ENCODE results near the gene PRRT4. TPM values are rescaled to one million over a fixed set of nuclear protein-coding genes. Genes with fewer than 3 reads are reported as not detected.

The PRRT4 gene
- polyA plus RNA-seq, 3 donors: 0.54 to 0.72 (median 0.67) TPM

DNA sequence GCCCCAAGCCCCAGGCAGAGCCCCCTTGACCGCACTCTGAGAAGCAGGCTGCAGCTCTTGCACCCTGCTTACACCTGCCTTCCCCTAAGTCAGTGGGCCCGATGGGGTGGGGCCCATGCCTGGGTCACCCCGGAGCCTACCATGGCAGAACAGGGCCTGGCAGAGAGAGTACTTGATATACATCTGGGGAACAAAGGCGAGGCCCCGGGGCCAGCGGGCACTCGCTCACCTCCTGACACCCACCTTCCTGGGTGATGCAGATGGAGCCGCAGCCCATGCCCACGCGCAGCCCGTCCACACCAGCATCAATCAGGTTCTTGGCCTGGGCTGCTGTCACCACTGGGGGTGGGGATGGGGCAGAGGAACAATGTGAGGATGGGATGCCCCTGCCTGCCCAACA is 34.9 kb upstream of the PRRT4 start:
- no peak for DNase-seq (ENCODE audit: low read depth in 3 of 3, low spot score in 2 of 3)

DNA sequence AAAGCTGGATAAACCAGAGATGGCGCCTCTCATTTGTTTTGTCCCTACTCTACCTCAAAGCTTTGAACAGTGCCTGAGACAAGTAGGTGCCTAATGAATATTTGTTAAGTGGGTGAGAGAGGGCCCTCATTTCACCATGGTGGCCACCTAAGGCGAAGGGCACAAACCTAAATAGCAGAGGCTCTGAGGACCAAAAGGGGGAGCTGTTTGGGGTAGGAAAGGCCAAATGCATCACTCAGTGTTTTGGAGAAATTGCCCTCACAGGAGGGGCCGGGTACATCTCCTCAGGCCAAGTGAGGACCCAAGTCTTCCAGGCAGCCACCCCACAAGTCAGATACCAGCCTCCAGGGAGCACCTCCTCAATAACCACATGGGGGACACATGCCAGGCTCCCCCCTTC is 34.3 kb upstream of the PRRT4 start:
- no peak for DNase-seq (ENCODE audit: low read depth in 3 of 3, low spot score in 2 of 3)

DNA sequence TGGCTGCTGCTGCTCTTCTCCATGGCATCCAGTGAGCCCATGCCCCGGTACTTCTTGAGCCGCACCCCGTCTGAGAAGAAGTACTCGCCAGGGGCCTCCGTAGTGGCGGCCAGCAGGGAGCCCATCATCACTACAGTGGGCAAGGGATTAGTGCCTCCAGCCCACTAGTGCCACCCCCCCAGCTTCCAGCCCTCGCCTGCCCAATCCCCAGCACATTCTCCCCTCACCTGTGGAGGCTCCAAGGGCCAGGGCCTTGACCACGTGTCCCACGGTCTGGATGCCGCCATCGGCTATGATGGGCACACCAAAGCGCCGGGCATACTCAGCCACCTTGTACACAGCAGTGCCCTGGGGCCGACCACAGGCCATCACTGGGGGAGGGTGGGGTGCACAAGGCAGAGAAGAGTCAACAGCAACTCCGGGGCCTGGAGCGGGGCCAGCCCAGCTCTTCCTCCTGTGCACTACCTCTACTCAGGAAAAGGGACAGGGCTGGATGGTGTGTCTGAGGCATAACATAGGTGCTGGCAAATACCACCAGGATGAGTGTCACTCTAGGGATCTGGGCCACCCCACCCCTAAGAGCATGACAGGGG is 33.5 kb upstream of the PRRT4 start:
- no peak for DNase-seq (ENCODE audit: low read depth in 3 of 3, low spot score in 2 of 3)

- DNase-seq (ENCODE audit: low read depth in 3 of 3, low spot score in 2 of 3): no peak
These were observed 32.2 kb upstream of the PRRT4 start for GRCh38 chr7:128393526-128394330.

- DNase-seq (ENCODE audit: low read depth in 3 of 3, low spot score in 2 of 3): no peak
These were observed 31.2 kb upstream of the PRRT4 start for GRCh38 chr7:128392446-128393327.

DNA sequence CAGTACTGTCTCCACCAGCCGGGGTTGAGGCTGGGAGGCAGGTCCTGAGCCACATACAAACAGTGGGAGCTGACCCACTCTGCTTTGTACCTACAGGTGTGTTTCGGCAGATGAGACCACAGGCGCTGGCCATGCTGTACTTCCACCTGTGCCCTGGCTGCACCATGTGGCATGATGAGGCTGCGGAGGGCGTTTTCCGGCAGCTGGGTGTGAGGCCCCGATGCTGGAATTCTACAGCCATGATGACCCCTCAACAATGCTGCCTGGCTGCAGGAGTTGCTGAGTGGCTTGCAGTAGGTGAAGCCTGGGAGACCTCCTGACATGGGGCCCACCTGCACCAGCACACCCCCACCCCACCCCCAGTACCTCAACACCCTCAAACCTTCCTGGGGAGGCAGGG is 30.3 kb upstream of the PRRT4 start:
- DNase-seq (ENCODE audit: low read depth in 3 of 3, low spot score in 2 of 3): no peak

- no peak for DNase-seq (ENCODE audit: low read depth in 3 of 3, low spot score in 2 of 3)
These were observed 29.5 kb upstream of the PRRT4 start for GRCh38 chr7:128390871-128391565.

DNA sequence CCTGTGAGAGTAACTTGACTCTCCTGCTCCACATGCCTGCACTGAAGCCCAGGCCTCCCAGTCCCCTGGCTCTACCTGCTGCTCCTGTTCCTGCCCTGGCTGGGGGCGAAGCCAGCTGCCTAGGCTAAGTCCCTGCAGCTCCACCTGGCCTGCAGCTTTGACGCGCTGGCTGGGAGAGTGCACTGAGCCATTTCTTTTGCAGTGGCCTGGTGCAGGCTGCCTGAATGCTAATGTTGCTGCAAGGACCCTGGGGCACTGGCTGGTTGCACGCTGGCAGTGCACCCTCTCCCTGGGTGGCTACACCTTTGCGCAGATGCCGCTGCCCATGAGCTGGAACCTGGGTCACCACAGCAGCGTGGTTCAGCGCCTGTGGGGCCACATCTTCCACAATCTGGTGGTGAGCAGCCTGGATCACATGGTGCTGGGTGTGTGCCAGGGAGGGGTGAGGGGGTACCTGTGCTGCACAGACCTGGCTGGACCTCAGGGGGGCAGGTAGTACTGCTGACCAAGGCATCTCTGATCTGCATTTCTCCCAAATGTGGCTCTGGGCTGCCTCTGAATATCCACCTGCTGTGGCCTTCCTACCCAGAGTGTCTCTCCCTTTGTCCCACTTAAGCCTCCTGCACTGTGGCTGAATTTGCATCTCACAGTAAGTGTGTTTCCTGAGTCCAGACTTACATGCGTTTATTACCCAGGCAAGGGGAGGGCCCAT is 28.3 kb upstream of the PRRT4 start:
- DNase-seq (ENCODE audit: low read depth in 3 of 3, low spot score in 2 of 3): no peak

DNA sequence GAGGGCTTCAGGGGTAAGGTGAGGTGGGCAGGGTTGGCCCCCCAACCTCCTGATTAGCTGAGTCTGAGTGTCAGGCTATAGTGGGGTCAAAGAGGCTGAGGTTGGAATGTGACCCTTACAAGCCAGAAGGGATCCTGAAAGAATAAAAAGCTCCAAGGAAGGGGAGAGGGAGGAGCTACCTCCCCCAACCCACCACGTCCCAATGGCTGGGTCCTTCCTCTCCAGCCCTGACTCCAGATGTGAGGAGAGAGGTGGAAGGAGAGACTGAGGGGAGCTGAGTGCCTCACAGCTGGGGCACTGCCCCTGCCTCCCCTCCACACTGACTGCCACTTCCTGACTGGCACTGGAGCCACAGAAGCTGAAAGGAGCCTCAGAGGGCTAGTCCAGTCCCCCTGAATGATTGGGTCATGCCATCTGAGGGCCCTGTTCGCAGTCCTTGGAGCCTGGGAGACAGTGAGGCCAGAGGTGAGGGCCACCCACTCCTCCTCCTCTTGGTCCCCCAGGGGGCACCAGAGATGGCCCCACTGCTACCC is 27.7 kb upstream of the PRRT4 start:
- DNase-seq (ENCODE audit: low read depth in 3 of 3, low spot score in 2 of 3): no peak

DNA sequence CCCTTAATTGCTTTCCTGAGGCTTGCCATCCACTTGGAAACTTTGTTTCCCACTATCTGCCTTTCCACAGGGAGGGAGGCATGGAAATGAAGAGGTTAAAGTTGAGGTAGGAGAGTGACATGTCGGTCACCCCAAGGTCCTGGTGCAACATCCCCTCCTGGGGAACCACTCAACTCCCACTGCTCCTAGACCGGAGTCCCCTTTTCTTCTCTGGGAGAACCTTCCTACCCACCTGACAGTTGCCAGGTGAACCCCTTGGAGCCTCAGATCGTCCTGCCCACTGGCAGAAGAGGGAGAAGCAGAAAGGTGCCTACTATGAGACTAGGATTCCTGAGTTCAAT is 26.6 kb upstream of the PRRT4 start:
- no peak for DNase-seq (ENCODE audit: low read depth in 3 of 3, low spot score in 2 of 3)

DNA sequence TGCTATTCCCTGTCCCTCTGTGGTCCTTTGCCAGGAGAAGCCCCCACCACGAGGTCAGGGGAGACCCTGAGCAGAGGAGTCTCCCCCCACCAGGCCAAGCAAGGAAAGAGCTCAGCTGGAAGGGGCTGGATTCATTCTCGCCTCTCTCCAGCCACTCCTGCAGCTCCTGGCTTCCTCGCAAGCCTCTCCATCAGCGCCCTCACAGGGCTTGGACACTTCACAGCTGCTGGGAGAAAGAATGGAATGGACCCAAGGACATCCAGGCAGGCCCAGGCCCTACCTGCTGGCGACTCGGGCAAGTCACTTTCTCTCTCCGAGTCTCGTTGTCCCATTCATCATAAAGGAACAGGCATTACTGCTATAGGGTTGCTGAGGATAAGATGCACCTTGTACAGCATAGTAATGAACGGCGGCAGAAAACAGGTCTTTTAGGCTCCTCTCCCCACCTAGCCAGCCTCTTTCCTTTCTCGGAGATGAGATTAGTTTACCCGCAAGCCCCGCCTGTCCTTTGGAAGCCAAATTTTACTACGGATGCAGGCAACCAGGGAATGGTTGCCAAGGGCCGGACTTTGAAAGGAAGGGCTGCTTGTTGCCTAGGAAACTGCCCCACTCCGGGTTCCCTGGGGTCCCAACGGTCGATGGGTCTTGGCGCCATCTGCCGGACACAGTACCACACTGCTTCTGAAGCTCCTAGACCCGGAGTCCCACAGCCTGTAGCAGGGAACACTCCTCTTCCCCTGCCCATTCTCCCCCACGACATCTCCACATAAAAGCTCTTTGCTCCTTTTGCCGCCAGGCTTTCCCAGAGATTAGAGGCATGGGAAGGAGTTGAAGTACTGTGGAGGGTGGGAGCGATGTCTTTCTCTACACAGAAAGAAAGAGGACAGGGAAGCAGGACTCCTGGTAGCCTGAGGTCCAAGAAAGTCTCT is 26.0 kb upstream of the PRRT4 start:
- peak; percentile 57 to 67 (median 66) for DNase-seq (ENCODE audit: low read depth in 3 of 3, low spot score in 2 of 3)

DNA sequence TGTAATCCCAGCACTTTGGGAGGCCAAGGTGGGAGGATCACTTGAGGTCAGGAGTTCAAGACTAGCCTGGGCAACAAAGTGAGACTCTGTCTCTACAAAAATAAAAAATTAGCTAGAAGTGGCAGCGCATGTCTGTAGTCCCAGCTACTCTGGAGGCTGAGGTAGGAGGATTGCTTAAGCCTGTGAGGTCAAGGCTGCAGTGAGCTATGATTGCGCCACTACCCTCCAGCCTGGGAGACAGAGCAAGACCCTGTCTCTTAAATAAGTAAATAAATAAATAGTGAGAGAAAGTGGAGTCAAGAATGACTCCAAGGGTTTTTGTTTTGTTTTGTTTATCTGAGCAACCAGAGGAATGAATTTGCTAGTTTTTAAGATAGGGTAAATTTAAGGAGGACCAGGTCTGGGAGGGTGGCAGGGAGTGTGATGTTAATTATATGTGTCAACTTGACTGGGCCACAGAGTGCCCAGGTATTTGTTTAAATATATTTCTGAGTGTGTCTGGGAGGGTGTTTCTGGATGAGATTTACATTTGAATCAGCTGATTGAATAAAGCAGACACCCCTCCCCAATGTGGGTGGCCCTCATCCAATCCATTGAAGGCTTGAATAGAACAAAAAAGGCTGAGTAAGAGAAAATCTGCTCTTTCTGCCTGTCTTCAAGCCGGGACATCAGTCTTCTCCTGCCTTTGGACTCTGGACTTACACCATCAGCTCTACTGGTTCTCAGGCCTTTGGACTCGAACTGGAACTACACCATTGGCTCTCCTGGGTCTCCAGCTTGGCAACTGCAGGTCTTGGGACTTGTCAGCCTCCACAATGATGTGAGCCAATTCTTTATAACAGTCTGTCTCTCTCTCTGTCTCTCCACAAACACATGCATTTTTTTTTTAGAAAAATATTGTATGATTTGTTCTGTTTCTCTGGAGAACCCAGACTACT is 24.8 kb upstream of the PRRT4 start:
- DNase-seq (ENCODE audit: low read depth in 3 of 3, low spot score in 2 of 3): no peak

DNA sequence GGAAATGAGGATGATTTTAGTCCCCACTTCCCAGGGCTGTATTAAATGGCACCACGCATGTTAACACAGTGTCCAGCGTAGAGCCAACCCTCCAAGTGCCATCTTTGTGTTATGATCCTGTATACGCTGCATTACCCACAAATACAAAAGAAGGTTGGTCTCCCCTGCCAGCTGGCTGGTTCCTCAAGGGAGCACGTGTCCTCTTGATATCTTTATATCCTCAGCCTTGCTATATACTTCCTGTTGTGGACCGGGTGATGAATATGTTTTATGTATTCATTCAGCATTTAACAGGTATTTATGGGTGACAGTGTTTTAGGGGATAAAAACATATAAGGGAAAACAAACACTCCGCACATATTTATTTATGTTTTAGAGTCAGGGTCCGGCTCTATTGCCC is 23.2 kb upstream of the PRRT4 start:
- DNase-seq (ENCODE audit: low read depth in 3 of 3, low spot score in 2 of 3): no peak

DNA sequence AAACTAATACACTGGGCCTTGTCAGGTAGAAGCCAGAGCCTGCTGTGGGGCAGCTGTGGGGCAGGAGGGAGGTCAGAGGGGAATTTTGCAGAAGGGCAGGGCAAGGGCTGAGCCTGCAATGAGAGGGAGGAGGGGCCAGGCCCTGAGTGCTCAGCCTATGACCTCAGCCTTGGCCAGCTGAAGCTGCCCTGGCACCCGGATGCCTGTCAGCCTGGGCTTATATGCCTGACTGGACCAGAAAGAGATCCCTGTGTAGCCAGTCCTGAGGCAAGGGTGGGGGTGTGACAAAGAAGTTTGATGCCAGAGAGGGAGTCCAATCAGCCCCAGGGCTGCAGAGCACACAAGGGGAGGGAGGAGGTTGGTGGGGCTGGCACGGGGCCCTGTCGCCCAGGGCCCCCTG is 22.3 kb upstream of the PRRT4 start:
- no peak for DNase-seq (ENCODE audit: low read depth in 3 of 3, low spot score in 2 of 3)

- DNase-seq (ENCODE audit: low read depth in 3 of 3, low spot score in 2 of 3): no peak
These were observed 19.8 kb upstream of the PRRT4 start for GRCh38 chr7:128381161-128381821.

GRCh38 chr7:128380483-128381106 is 19.1 kb upstream of the PRRT4 start:
- no peak for DNase-seq (ENCODE audit: low read depth in 3 of 3, low spot score in 2 of 3)

- no peak for DNase-seq (ENCODE audit: low read depth in 3 of 3, low spot score in 2 of 3)
These were observed 18.5 kb upstream of the PRRT4 start for GRCh38 chr7:128379900-128380479.
